Erythroblast (primary cell): ENCODE results near the gene MATK.
"Not testable (repeated sequence)": the region's sequence is repeated elsewhere in the genome, so short reads cannot be mapped to it uniquely, and the experiment has no call there.

Experiments
- GATA1 ChIP-seq: IDR thresholded peaks from 2 replicates; pipeline ENCODE4 v1.6.1; 2011; ENCODE audit warnings: low read depth, mild to moderate bottlenecking, control low read depth, low read length, moderate library complexity
- POLR2A ChIP-seq: IDR thresholded peaks from 2 replicates; pipeline ENCODE4 v1.6.1; 2011; ENCODE audit warnings: mild to moderate bottlenecking, low read length

- TF ChIP-seq POLR2A, GATA1: not testable (repeated sequence)
Measured at GRCh38 chr19:3757705-3758104, 28.5 kb downstream of the MATK start.
